ENCODE measurements around the gene CNTNAP1.
"Not testable (repeated sequence)": the region's sequence is repeated elsewhere in the genome, so short reads cannot be mapped to it uniquely, and the experiment has no call there.

Gene CNTNAP1

GRCh38 chr17:42720996-42721583 is 38.8 kb downstream of the CNTNAP1 start:
- FAIRE-seq (no peak), DNase-seq (ENCODE audit: insufficient read length, low spot score) (peak; percentile 83)

- DNase-seq (ENCODE audit: insufficient read length, low spot score): no peak
- FAIRE-seq: no peak
Measured at GRCh38 chr17:42723636-42724035, 41.3 kb downstream of the CNTNAP1 start.

- FAIRE-seq: no peak
- DNase-seq (ENCODE audit: insufficient read length, low spot score): no peak
Measured at GRCh38 chr17:42725143-42725542, 42.8 kb downstream of the CNTNAP1 start.

DNA sequence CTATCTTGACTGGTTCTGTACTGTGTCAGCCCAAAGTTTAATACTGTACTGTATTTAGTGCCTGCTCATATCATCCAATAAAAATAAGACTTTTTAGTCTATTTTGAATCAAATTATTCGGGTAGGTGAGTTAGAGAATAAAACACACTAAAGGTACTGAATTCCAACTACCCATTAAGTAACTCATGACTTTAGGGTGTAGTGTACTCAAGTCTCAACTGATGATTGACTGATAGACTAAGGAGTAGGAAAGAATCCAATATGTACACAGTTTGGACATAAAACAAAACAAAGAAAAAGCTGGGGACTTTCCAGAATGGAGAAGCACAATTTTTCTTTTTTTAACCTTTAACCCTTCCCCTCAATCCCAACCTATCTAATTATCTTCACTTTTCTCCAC is 58.4 kb downstream of the CNTNAP1 start:
- no peak for FAIRE-seq
- no peak for DNase-seq (ENCODE audit: insufficient read length, low spot score)

DNA sequence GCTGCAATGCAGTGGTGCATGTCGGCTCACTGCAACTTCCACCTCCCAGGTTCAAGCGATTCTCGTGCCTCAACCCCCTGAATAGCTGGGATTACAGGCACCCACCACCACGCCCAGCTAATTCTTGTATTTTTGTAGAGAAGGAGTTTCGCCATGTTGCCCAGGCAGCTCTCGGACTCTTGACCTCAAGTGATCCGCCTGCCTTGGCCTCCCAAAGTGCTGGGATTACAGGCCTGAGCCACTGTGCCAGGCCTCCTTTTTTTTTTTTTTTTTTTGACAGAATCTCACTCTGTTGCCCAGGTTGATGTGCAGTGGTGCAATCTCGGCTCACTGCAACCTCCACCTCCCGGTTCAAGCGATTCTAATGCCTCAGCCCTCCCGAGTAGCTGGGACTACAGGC is 60.6 kb downstream of the CNTNAP1 start:
- FAIRE-seq; DNase-seq (ENCODE audit: insufficient read length, low spot score): not testable (repeated sequence)

DNA sequence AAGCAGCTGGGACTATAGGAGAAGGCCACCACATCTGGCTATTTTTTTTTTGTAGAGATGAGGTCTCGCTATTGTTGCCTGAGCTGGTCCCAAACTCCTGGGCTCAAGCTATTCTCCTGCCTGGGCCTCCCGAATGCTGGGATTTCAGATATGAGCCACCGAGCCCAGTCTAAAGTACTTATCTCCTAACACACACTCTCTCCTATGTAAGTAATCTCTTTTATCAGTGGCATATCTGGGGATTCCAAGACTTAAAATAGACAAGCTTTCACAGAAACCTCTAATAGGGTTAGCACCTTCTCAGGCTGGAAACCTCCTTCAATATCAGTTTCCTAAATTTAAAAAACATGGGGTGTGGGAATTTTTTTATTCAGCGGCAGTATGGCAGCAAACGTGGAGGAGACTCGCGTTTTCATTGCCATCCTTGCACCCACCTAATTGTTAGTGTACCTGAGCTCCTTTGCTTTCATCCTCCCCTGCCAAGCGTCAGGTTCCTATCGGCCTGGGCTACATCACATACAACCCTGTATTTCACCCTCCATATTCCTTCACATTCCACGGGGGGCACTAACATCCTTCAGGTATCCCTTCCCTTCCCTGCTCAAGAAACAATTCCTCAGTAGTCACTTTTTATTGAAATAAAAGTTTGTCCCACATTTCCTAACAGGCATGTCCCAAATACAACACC is 61.4 kb downstream of the CNTNAP1 start:
- DNase-seq (ENCODE audit: insufficient read length, low spot score) (peak; percentile 50), FAIRE-seq (no peak)

DNA sequence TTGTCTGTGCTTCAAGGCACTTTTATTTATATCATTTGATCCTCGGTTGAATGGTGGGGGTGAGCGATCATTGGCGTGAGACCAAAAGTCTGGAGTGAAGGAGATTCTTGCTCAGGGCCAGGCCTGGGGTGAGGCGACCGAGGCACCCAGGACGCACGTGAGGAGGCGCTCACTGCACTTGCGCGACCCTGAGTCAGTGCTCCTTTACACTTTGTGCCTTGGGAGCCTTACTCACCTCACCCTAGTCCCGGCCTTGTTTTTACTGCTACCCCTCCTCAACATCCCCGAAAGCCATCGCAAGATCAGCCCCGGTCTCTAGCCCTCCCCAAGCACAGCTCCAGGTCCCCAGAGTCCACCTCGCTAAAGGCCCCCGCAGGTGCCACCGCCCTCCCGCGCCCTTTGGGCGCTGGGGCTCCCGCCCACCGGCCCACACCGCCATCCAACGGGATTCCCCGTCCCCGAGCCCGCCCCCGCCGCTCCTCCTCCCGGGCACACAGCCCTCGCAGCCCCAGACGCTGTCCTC is 62.0 kb downstream of the CNTNAP1 start:
- DNase-seq (ENCODE audit: insufficient read length, low spot score) (peak; percentile 79), FAIRE-seq (no peak)

- peak; percentile 100 for FAIRE-seq
- peak; percentile 100 for DNase-seq (ENCODE audit: insufficient read length, low spot score)
Measured at GRCh38 chr17:42744806-42745617, 62.7 kb downstream of the CNTNAP1 start, which contains the start of gene EZH1. EZH1 (minus strand) TSS chr17:42745040; CDS start chr17:42728941, 16,099 bp downstream.

- DNase-seq (ENCODE audit: insufficient read length, low spot score): no peak
Measured at GRCh38 chr17:42748202-42748907, 66.0 kb downstream of the CNTNAP1 start.

GRCh38 chr17:42748908-42749798 is 66.8 kb downstream of the CNTNAP1 start:
- FAIRE-seq (no peak), DNase-seq (ENCODE audit: insufficient read length, low spot score) (no peak)

More at GRCh38 chr17:42748202-42748907, 66.0 kb downstream of the CNTNAP1 start:
- no peak for FAIRE-seq
